SK-N-SH treated with all-trans-retinoic acid at 6 μM for 48 hours (cell line): ENCODE results near the gene STT3B.

Experiments used
- ATAC-seq: fragments of 200-7000 bp; cut with Tn5 transposase; 3 replicates; pipeline ENCODE4 v1.9.1; 2020; ENCODE audit warnings: mild to moderate bottlenecking, moderate library complexity
- ARNTL ChIP-seq: fragments of 450-650 bp; formaldehyde crosslinking; IDR thresholded peaks from 2 replicates; pipeline ENCODE4 v1.5.0; 2020; ENCODE audit warnings: low read depth, mild to moderate bottlenecking, moderate library complexity, borderline replicate concordance
- BACH2 ChIP-seq: fragments of 250-450 bp; sonication (Bioruptor Pico); IDR thresholded peaks from 2 replicates; pipeline ENCODE4 v1.9.0; 2021; ENCODE audit warnings: mild to moderate bottlenecking, borderline replicate concordance
- CSDC2 ChIP-seq: fragments of 250-450 bp; sonication (Bioruptor Pico); IDR thresholded peaks from 2 replicates; pipeline ENCODE4 v1.5.0; 2020; ENCODE audit warnings: mild to moderate bottlenecking, moderate library complexity
- ESRRG ChIP-seq: fragments of 250-450 bp; sonication (Bioruptor Pico); IDR thresholded peaks from 2 replicates; pipeline ENCODE4 v1.6.1; 2021; ENCODE audit warnings: mild to moderate bottlenecking
- GLIS3 ChIP-seq: fragments of 250-450 bp; sonication (Bioruptor Pico); IDR thresholded peaks from 2 replicates; pipeline ENCODE4 v1.5.0; 2020; ENCODE audit warnings: mild to moderate bottlenecking, moderate library complexity
- ISL1 ChIP-seq: fragments of 250-450 bp; sonication (Bioruptor Pico); IDR thresholded peaks from 2 replicates; pipeline ENCODE4 v2.1.2; 2022; ENCODE audit warnings: mild to moderate bottlenecking, moderate library complexity
- OSR1 ChIP-seq: fragments of 250-450 bp; sonication (Bioruptor Pico); IDR thresholded peaks from 2 replicates; pipeline ENCODE4 v1.8.0; 2022; ENCODE audit warnings: moderate library complexity, mild to moderate bottlenecking, inconsistent platforms
- PATZ1 ChIP-seq: fragments of 250-450 bp; sonication (Bioruptor Pico); IDR thresholded peaks from 2 replicates; pipeline ENCODE4 v1.8.0; 2020; ENCODE audit warnings: mild to moderate bottlenecking, moderate library complexity, borderline replicate concordance
- PPARA ChIP-seq: fragments of 250-450 bp; sonication (Bioruptor Pico); IDR thresholded peaks from 2 replicates; pipeline ENCODE4 v1.5.0; 2020; ENCODE audit warnings: mild to moderate bottlenecking, borderline replicate concordance
- RARB ChIP-seq: fragments of 250-450 bp; sonication (Bioruptor Pico); IDR thresholded peaks from 2 replicates; pipeline ENCODE4 v1.8.0; 2021; ENCODE audit warnings: mild to moderate bottlenecking, moderate library complexity
- SNAI2 ChIP-seq: fragments of 250-450 bp; sonication (Bioruptor Pico); IDR thresholded peaks from 2 replicates; pipeline ENCODE4 v1.5.0; 2020; ENCODE audit warnings: mild to moderate bottlenecking, moderate library complexity
- TCF4 ChIP-seq: fragments of 250-450 bp; sonication (Bioruptor Pico); IDR thresholded peaks from 2 replicates; pipeline ENCODE4 v1.8.0; 2021; ENCODE audit warnings: mild to moderate bottlenecking, moderate library complexity, borderline replicate concordance
- TOX ChIP-seq: fragments of 250-450 bp; sonication (Bioruptor Pico); IDR thresholded peaks from 2 replicates; pipeline ENCODE4 v1.8.0; 2021; ENCODE audit warnings: mild to moderate bottlenecking, moderate library complexity, borderline replicate concordance
- ZFP3 ChIP-seq: fragments of 250-450 bp; sonication (Bioruptor Pico); IDR thresholded peaks from 2 replicates; pipeline ENCODE4 v1.5.0; 2020; ENCODE audit warnings: mild to moderate bottlenecking, moderate library complexity
- ZFP30 ChIP-seq: fragments of 450-650 bp; formaldehyde crosslinking; IDR thresholded peaks from 2 replicates; pipeline ENCODE4 v1.5.0; 2022; ENCODE audit warnings: mild to moderate bottlenecking, moderate library complexity
- ZNF70 ChIP-seq: fragments of 450-650 bp; formaldehyde crosslinking; IDR thresholded peaks from 2 replicates; pipeline ENCODE4 v1.5.0; 2020; ENCODE audit warnings: mild to moderate bottlenecking, moderate library complexity
- ZNF8 ChIP-seq: fragments of 450-650 bp; formaldehyde crosslinking; IDR thresholded peaks from 2 replicates; pipeline ENCODE4 v1.5.0; 2020; ENCODE audit warnings: mild to moderate bottlenecking, moderate library complexity
- TF ChIP-seq, protein P1 (sequence below): fragments of 250-450 bp; sonication (Bioruptor Pico); IDR thresholded peaks from 2 replicates; pipeline ENCODE4 v1.5.0; 2020; ENCODE audit warnings: mild to moderate bottlenecking, moderate library complexity
- TF ChIP-seq, protein P2 (sequence below): fragments of 250-450 bp; sonication (Bioruptor Pico); IDR thresholded peaks from 2 replicates; pipeline ENCODE4 v1.5.1; 2020; ENCODE audit warnings: low read depth, mild to moderate bottlenecking, moderate library complexity
- TF ChIP-seq, protein P3 (sequence below): fragments of 250-450 bp; sonication (Bioruptor Pico); IDR thresholded peaks from 2 replicates; pipeline ENCODE4 v1.8.0; 2021; ENCODE audit warnings: low read depth, mild to moderate bottlenecking, moderate library complexity, borderline replicate concordance
- TF ChIP-seq, protein P4 (sequence below): fragments of 250-450 bp; sonication (Bioruptor Pico); IDR thresholded peaks from 2 replicates; pipeline ENCODE4 v1.5.1; 2021; ENCODE audit warnings: mild to moderate bottlenecking, moderate library complexity

STT3B gene

DNA sequence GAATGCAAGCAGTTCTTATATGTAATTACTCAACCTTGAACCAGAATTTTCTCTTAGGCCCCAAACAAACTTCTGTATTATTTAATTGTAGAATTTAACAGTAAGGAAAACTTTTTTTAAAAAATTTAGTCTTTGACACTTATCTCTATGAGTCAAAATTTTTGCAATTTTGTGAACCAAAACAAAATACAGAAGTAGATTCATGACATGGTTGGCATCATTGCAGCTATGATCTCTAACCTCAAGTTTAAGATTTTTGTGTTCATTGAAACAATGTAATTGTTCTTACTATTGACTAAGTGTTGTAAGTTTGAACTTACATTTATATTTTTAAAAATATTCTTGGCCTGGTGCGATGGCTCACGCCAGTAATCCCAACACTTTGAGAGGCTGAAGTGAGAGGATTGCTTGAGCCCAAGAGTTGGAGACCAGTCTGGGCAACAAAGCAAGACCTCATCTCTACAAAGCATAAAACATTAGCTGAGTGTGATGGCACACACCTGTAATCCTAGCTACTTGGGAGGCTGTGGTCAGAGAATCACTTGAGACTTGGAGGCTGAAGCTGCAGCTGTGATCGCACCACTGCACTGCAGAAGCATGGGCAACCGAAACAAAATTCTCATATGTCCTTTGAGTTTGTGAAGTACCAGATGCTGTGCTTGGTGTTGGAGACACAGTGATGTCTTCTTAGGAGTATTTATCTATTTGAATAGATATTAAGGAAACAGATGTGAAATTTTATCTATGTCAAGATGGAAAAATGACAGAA lies 39.7 kb downstream of the STT3B start:
- TF ChIP-seq PPARA (CRISPR knock-in tag) (no peak), ZFP3 (CRISPR knock-in tag) (no peak), RARB (CRISPR knock-in tag) (no peak), SNAI2 (CRISPR knock-in tag) (no peak), CSDC2 (CRISPR knock-in tag) (no peak), TCF4 (CRISPR knock-in tag) (no peak), OSR1 (CRISPR knock-in tag) (no peak), TOX (CRISPR knock-in tag) (no peak), ZFP30 (CRISPR knock-in tag) (no peak), ESRRG (no peak), ZNF70 (no peak), BACH2 (CRISPR knock-in tag) (no peak), ARNTL (CRISPR knock-in tag) (no peak), ISL1 (CRISPR knock-in tag) (no peak), GLIS3 (CRISPR knock-in tag) (no peak), ZNF8 (CRISPR knock-in tag) (no peak)
- TF ChIP-seq, protein P1, sequence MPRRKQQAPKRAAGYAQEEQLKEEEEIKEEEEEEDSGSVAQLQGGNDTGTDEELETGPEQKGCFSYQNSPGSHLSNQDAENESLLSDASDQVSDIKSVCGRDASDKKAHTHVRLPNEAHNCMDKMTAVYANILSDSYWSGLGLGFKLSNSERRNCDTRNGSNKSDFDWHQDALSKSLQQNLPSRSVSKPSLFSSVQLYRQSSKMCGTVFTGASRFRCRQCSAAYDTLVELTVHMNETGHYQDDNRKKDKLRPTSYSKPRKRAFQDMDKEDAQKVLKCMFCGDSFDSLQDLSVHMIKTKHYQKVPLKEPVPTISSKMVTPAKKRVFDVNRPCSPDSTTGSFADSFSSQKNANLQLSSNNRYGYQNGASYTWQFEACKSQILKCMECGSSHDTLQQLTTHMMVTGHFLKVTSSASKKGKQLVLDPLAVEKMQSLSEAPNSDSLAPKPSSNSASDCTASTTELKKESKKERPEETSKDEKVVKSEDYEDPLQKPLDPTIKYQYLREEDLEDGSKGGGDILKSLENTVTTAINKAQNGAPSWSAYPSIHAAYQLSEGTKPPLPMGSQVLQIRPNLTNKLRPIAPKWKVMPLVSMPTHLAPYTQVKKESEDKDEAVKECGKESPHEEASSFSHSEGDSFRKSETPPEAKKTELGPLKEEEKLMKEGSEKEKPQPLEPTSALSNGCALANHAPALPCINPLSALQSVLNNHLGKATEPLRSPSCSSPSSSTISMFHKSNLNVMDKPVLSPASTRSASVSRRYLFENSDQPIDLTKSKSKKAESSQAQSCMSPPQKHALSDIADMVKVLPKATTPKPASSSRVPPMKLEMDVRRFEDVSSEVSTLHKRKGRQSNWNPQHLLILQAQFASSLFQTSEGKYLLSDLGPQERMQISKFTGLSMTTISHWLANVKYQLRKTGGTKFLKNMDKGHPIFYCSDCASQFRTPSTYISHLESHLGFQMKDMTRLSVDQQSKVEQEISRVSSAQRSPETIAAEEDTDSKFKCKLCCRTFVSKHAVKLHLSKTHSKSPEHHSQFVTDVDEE, result no peak
- TF ChIP-seq, protein P2, sequence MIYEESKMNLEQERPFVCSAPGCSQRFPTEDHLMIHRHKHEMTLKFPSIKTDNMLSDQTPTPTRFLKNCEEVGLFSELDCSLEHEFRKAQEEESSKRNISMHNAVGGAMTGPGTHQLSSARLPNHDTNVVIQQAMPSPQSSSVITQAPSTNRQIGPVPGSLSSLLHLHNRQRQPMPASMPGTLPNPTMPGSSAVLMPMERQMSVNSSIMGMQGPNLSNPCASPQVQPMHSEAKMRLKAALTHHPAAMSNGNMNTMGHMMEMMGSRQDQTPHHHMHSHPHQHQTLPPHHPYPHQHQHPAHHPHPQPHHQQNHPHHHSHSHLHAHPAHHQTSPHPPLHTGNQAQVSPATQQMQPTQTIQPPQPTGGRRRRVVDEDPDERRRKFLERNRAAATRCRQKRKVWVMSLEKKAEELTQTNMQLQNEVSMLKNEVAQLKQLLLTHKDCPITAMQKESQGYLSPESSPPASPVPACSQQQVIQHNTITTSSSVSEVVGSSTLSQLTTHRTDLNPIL (CRISPR knock-in tag), result no peak
- TF ChIP-seq, protein P3, sequence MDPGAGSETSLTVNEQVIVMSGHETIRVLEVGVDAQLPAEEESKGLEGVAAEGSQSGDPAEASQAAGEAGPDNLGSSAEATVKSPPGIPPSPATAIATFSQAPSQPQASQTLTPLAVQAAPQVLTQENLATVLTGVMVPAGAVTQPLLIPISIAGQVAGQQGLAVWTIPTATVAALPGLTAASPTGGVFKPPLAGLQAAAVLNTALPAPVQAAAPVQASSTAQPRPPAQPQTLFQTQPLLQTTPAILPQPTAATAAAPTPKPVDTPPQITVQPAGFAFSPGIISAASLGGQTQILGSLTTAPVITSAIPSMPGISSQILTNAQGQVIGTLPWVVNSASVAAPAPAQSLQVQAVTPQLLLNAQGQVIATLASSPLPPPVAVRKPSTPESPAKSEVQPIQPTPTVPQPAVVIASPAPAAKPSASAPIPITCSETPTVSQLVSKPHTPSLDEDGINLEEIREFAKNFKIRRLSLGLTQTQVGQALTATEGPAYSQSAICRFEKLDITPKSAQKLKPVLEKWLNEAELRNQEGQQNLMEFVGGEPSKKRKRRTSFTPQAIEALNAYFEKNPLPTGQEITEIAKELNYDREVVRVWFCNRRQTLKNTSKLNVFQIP (CRISPR knock-in tag), result no peak
- TF ChIP-seq, protein P4, sequence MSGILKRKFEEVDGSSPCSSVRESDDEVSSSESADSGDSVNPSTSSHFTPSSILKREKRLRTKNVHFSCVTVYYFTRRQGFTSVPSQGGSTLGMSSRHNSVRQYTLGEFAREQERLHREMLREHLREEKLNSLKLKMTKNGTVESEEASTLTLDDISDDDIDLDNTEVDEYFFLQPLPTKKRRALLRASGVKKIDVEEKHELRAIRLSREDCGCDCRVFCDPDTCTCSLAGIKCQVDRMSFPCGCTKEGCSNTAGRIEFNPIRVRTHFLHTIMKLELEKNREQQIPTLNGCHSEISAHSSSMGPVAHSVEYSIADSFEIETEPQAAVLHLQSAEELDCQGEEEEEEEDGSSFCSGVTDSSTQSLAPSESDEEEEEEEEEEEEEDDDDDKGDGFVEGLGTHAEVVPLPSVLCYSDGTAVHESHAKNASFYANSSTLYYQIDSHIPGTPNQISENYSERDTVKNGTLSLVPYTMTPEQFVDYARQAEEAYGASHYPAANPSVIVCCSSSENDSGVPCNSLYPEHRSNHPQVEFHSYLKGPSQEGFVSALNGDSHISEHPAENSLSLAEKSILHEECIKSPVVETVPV (CRISPR knock-in tag), result no peak
- ATAC-seq, result no peak

GRCh38 chr3:31573036-31573779 lies 40.5 kb downstream of the STT3B start:
- ATAC-seq, result no peak
- no peak for TF ChIP-seq ZFP30 (CRISPR knock-in tag)
- no peak for TF ChIP-seq PPARA (CRISPR knock-in tag)
- no peak for TF ChIP-seq RARB (CRISPR knock-in tag)
- TF ChIP-seq OSR1 (CRISPR knock-in tag), result no peak
- TF ChIP-seq PATZ1 (CRISPR knock-in tag), result no peak
- no peak for TF ChIP-seq TCF4 (CRISPR knock-in tag)
- TF ChIP-seq, protein P1, result no peak
- no peak for TF ChIP-seq ZNF70
- TF ChIP-seq GLIS3 (CRISPR knock-in tag), result no peak
- no peak for TF ChIP-seq BACH2 (CRISPR knock-in tag)
- TF ChIP-seq, all 23 proteins: peak for 0
